Measurements from ENCODE around the gene DYNC2LI1. TPM values are rescaled to one million over a fixed set of nuclear protein-coding genes. Genes with fewer than 3 reads are reported as not detected.

Gene DYNC2LI1
- polyA plus RNA-seq, 4 donors: 36.8 to 101 (median 80.6) TPM

DNA sequence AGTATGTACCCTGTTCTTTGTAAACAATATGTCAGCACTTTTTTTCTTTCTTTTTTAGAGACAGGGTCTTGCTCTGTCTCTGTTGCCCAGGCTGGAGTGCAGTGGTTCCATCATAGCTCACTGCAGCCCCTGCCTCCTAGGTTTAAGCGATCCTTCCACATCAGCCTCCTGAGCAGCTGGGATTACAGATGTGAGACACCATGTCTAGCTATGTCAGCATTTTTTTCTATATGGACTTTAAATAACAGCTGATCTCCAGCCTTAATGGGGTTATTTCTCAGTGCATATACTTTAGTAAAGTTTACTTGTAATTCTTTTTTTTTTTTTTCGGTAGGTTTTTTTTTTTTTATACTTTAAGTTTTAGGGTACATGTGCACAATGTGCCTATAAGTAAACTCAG is 38.2 kb downstream of the DYNC2LI1 start:
- DNase-seq (ENCODE audit: low read depth in 4 of 4, low spot score in 3 of 4): no peak

DNA sequence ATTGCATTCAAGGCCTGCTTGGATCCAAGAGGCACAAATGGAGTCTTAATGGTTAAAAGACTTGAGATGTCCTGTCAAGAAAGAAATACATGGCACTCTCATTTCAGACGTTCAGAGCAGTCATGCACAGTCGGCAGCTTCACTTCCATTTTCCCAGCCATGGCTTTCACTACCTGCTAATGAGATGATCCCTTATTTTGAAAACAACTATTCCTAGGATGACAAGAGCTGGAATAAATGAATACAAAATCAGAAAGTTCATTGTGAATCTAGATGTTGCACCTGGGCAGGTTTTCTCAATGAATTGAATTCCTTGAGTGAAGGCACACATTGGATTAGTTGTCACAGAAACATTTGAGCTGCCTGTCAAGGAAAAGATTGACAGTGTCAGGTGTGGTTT is 39.1 kb downstream of the DYNC2LI1 start:
- no peak for DNase-seq (ENCODE audit: low read depth in 4 of 4, low spot score in 3 of 4)

DNA sequence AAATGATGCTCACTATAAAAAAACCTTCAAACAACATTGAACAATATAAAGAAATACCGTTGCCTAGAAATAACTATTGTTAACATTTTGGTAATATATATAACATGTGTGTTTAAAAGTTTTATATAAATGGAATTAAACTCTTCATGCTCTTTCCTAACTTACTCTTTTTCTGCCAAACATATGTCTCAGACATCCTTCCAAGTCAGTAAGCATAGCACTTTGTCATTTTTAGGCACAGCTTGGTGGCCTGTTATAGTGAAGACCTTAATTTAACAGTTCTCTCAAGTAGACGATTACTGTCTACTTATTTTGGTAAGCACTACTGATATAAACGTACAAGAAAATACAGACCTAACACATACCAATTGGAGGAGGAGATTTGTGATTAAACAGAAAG is 40.9 kb downstream of the DYNC2LI1 start:
- DNase-seq (ENCODE audit: low read depth in 4 of 4, low spot score in 3 of 4): no peak

DNA sequence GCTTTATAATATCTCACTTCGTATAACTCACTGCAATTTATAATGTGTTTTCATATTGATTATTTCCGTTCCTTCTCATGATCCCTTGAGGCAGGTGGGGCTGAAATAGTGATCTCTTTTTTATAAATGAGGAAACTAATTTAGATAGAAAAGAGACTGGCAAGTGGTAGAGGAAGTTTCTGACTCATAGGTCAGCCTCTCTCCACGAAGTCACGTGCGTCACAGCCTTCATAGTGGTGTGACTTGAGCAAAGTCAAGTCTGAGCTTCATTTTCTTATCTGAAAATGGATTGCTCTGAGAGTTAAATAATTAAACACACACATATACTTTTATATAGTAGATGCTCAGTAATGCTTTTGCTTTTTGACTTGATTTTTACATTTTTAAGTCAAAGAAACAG is 44.9 kb downstream of the DYNC2LI1 start:
- no peak for DNase-seq (ENCODE audit: low read depth in 4 of 4, low spot score in 3 of 4)

DNA sequence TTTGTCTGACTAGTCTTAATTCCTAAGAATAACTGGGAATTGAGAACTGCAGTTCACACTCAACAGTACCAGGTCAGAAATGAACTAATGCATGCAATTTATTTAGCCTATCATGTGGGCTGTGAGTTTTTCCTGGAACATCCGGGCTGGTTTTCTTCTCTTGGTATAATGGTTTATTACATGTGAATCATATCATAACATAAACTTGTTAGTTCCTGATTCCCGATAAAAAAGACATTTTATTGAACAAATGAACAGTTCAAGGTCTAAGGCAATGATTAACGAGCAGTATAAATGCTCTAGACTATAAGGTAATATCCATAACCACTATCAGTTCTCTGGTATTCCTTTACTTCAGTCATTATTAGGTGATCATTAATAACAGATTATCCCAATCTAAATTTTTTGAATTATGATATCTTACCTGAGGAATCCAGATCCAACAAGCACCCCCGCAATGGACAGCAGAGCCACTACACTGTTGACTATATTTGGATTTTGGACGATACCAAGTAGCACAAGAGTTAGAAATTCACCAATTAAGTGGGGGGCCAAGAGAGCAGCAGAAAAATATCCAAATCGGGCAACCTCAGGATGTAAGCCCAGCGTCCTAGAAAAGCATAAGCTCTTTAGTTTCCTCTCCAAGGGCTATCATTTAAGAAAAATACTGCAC is 45.8 kb downstream of the DYNC2LI1 start:
- DNase-seq (ENCODE audit: low read depth in 4 of 4, low spot score in 3 of 4): no peak

DNA sequence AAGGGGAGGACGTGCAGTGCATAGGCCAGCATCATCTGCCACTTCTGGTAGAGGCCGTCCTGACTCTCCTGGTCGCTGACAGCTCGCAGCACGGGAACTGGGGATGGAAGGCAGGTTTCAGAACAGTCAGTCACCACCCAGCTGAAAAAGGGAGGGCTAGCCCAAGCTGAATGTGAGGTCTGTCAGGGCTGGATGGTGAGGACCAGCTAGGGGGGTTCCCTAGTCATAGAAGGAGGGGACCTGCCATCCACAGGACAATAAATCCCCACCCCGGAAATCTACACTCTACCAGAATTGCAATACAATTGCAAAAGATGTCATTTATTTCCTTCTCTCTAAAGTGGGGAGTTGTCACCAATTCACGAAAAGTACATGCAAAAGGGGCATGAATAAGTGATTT is 49.0 kb downstream of the DYNC2LI1 start:
- DNase-seq (ENCODE audit: low read depth in 4 of 4, low spot score in 3 of 4): no peak

DNA sequence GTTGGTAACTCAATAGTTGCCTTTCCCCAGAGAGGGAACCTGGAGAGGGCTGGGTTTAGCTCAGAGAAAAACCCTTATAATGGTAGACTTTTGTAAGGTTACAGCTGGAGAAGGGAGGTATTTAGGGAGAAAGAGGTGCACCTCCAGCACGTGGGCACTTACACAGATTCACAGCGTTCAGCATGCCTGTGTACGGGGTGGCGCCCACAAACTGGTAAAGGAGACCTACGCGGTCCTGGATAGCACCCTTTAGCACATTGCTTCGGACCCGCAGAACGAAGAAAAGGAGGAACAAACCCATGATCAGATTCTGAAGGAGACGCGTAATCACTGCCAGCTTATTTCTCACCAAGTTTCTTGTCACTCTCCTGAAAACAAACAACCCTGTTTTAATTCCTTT is 49.9 kb downstream of the DYNC2LI1 start:
- no peak for DNase-seq (ENCODE audit: low read depth in 4 of 4, low spot score in 3 of 4)

DNA sequence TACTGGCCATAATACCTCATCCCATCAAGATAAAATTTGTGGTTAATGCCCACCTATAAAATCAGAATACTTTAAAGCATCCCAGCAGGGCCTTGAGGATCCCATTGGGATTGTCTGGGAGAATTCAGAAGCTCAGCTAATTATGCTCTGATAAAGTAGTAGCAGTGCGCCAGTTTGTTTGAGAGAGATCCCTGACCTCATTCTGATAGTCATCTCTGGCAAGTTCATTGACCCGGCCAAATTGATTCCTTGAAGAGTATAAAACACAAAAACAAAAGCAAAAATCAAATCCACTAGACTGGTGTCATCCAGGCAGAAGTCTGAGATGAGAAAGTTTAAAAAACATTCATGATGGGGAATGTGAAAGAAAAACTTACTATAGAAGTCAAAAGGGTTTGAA is 50.7 kb downstream of the DYNC2LI1 start:
- DNase-seq (ENCODE audit: low read depth in 4 of 4, low spot score in 3 of 4): no peak

DNA sequence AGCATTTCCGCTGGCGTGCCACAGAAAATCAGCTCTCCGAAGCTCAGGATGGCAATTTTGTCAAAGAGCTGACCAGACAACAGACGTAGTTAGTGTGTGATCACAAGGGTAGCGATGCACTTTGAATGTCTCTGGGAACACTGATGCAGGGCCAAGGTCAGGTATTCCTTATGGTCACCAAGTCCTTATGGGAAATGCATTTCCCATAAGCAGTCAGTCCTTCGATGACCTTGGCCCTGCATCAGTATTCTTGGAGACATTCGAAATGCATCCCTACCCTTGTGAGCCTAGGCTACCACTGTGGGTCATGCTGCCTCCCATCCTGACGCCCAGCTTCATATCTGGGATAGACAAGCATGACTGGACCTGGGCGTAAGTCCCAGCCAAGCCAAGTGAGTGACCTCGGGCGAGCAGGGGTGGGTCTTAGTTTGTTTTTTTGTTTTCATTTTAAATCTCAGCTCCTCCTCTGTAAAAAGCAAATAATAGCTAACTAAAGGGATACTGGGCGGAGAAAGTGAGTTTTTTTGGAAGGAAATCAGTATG is 51.2 kb downstream of the DYNC2LI1 start:
- DNase-seq (ENCODE audit: low read depth in 4 of 4, low spot score in 3 of 4): no peak

DNA sequence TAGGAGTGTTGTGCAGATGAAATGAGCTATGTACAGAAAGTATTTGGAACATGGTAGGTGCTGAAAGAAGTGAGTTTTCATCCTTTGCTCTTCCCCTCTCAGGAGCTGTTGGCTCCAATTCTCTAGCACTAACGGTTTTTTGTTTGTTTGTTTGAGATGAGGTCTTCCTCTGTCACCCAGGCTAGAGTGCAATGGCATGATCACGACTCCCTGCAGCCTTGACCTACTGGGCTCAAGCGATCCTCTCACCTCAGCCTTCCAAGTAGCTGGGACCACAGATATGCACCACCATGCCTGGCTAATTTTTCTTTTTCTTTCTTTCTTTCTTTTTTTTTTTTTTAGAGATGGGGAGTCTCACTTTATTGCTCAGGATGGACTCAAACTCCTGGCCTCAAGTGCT is 52.0 kb downstream of the DYNC2LI1 start:
- no peak for DNase-seq (ENCODE audit: low read depth in 4 of 4, low spot score in 3 of 4)

DNA sequence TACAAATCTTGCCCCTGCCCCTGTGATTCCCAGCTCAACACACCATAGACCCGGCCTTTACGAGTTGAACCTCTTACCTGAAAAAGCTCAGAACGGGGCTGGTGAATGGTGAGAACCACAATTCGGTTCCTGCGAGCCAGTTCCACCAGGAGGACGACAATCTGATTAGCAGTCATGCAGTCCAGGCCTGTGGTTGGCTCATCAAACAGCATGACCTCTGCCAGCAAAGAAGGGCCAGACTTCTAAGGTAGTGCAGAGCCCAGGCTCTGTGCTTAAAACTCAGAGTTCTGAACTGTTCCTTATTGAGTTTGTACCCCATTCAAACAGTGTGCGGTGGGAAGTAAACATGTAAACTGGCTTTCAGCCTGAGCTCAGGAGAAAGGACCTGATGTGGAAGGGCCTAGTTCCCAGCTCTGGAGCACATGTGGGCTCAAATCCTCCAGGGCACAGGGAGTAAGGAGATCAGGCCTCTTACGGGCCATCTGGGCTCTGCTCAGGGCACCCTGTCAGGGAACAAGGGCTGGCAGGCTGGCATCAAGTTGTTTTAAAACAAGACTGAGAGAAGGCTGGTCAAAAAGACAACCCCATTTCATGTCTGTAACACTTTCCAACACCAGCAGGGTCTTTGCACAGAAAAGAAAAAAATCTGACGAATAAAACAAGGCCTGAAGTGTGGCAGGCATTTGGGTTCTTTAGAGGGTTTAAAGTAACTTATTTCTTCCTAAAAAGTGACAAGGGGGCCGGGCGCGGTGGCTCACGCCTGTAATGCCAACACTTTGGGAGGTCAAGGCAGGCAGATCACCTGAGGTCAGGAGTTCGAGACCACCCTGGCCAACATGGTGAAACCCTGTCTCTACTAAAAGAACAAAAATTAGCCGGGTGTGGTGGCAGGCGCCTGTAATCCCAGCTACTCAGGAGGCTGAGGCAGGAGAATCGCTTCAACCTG is 52.7 kb downstream of the DYNC2LI1 start:
- DNase-seq (ENCODE audit: low read depth in 4 of 4, low spot score in 3 of 4): no peak

DNA sequence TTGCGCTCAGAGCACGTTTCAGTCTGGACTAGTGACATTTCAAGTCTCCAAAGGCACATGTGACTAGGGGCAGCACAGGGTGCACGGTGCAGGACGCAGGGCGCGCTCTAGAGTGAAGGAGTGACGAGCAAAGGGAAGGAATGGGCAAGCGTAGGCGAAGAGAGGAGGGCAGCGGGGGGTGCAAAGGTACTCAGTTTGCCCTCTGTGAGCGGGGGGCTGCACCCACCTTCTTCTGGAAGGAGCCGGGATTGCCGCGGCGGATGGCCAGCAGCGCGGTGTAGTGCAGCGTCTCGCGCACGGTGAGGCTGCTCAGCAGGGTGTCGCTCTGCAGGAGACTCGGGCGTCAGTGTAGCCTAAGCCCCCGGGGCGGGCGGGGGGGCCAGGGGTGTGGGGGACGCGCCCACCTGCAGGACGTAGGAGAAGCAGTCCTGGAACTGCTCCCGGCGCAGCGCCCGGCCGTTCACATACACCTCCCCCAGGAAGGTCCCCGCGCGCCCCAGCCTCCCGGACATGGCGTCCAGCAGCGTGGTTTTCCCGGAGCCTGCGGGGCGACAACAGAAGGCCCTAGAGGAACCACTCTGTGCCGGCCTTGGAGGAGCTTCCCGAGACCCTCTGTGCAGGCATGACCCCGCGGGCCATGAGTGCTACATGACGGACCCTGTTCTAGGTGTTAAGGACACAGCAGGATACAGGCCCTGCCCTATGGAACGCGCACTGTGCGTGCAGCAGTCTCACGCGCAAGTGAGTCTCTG is 57.9 kb downstream of the DYNC2LI1 start:
- no peak for DNase-seq (ENCODE audit: low read depth in 4 of 4, low spot score in 3 of 4)

DNA sequence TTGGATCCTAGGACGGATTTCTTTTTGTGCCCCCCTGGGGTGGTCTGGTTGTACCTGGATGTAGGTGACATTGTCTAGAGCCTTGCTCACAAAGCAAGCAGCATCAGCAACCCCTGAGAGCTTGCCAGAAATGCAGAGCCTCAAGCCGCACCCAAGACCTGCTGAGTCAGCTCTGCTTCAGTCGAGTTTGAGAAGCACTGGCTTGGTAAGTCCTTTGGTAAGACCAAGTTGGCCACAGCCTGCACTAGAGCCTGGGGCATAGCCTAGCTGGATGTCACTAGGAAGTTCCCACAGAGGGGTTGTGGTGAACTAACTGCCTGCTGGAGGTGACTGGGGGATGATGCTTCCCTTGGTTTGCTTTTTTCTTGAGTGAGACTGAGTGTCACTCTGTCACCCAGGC is 58.6 kb downstream of the DYNC2LI1 start:
- DNase-seq (ENCODE audit: low read depth in 4 of 4, low spot score in 3 of 4): no peak

DNA sequence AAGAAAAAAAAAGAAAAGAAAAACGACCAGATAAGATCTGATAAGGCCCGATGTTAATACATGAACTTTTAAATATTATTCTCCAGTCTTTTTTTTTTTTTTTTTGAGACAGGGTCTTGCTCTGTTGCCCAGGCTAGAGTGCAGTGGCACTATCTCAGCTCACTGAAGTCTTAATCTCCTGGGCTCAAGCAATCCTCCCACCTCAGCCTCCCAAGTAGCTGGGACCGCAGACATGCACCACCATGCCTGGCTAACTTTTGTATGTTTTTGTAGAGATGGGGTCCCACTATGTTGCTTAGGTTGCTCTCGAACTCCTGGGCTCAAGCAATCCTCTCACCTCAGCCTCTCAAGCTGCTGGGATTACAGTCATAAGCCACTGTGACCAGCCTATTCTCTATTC is 63.2 kb downstream of the DYNC2LI1 start:
- no peak for DNase-seq (ENCODE audit: low read depth in 4 of 4, low spot score in 3 of 4)

DNA sequence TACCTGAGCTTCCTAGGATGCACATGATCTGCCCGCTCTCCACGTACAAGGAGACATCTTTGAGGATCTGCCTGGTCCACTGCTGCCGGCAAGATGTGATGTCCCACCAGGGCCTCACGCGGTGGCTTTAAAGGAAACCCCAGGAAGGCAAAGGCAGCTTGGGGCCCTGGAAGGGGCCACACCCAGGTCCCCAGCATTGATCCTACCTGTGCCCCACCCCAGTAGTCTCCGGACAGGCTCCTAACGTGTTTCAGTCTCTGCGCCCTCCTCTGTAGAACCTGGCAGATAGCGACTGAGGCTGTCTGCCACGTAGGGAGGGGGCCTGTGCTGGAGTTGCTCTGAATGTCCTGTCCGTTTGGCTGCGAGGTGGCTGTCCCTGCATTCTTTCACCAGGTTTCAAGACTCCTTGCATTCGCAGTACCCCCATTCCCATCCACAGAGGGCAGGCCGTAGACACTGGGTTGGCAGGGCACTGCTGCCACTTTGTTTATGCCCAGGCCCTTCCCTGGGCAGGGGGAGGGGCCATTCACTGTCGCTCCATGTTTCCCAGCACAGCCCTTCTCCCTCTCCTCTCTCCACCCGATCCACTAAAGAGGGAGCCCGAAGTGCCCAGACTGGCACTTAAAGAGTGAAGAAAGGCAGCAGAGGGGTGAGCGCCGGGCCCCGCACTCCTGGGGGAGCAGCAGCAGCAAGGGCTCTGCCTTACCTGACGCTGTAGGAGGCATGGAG is 64.2 kb downstream of the DYNC2LI1 start:
- no peak for DNase-seq (ENCODE audit: low read depth in 4 of 4, low spot score in 3 of 4)

DNA sequence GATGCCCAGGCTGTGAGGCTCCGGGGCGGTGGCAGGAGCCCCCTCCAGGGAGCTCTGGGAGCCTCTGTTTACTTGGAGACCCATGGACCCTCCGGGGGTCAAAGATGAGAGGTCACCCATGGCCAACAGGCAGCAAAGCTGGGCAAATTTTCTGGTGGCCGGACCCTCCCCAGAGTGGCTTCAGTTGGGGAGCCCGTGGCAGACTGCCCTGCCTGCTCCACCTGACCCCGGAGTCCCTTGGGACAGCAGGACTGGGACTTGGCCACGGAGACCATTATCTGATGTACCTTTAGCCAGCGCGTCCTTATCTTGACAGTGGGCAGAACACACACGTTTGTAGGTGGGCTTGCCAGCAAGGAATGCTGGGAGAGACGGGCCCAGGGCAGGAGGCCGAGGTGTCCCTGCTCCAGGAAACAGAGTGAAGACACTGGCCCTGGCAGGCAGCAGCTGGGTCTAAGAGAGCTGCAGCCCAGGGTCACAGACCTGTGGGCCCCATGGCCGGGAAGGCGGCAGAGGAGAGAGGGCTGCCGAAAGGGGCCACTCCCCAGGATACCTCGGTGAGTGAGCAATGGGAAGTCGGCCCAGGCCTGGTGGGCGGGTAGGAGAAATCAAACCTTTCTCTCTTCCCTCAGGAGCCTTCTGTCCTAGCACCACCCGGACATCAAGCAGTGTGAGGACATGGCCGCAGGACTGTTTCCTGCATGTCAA is 64.9 kb downstream of the DYNC2LI1 start, which contains the start of the genes ABCG5 and ABCG8:
ABCG5 (minus strand) TSS at position 280 of the 708 bp plus-strand sequence; CDS start at position 120, 160 bp downstream.
ABCG8 (plus strand) TSS at position 412 of the 708 bp plus-strand sequence; CDS start at position 495, 83 bp downstream.
- no peak for DNase-seq (ENCODE audit: low read depth in 4 of 4, low spot score in 3 of 4)

DNA sequence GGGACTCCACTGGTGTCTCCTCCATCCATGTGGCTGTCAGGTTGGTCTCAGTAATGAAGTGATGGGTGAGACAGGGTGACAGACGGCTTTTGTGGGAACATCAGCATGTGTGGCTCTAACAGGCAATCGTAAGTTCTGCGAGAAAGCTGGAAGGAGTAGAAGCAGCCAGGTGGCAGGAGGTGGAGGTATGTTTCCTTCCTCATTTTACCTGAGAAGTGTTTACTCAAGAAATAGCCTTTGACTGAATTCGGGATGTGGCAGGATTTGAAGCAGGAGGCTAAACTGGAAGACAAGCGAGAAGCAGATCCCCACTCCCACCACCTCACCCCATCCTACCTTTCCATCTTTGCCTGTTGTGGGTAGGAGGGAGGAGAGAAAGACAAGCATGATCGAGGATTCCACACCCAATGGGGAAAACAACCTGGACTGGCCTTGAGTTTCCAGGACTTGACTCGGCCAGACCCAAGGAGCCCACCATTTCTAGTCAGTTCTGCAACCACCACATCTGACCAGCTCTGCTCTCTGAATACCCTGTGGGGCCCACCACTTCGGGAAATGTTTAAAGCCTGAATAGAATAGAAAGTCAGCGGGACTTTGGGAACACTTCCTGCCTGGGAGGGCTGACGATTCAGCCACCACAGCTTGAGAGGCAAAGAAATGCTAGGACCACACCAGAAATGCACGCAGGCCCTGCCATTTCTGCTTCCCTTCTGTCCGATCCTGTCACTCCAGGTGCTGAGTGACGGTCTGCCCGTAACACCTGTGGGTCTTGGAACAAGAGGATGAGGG is 66.1 kb downstream of the DYNC2LI1 start:
- no peak for DNase-seq (ENCODE audit: low read depth in 4 of 4, low spot score in 3 of 4)

DNA sequence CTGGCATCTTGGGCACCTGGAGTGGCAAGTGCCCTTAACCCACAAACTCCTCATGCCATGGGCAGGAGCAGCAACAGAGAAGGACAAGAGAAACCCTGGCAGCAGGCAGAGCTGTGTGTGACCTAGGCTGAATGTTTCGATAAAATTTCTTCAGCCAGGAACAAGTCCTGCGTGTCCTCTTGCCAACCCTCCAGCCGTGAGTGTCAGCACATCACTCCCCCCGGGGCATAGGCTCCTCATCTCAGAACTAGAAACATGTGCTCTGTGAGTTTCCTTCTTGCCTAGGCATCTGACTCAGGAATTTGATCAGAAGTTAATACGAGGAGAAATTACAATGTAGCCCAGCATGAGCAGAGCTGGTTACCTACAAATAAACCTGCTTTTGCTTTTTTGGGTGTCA is 67.1 kb downstream of the DYNC2LI1 start:
- DNase-seq (ENCODE audit: low read depth in 4 of 4, low spot score in 3 of 4): no peak
